RPMI7951 (cell line): ENCODE results near the gene XRCC4. TPM values are rescaled to one million over a fixed set of nuclear protein-coding genes. Genes with fewer than 3 reads are reported as not detected.
"Not testable (repeated sequence)": the region's sequence is repeated elsewhere in the genome, so short reads cannot be mapped to it uniquely, and the experiment has no call there.

Source experiments
- DNase-seq: peaks from one replicate; pipeline ENCODE4 v3.0.0-alpha.2; 2012; ENCODE audit warnings: low read depth
- total RNA-seq: library from RNA; depleted of rRNA; stranded (reverse); fragments of >200 nt; shearing (Covaris generic); gene quantifications from 2 replicates; pipeline ENCODE4 v1.2.3, GENCODE V29; 2014

The XRCC4 gene
- total RNA-seq, 1 experiment from 2014 or later, result 30.9 TPM

DNA sequence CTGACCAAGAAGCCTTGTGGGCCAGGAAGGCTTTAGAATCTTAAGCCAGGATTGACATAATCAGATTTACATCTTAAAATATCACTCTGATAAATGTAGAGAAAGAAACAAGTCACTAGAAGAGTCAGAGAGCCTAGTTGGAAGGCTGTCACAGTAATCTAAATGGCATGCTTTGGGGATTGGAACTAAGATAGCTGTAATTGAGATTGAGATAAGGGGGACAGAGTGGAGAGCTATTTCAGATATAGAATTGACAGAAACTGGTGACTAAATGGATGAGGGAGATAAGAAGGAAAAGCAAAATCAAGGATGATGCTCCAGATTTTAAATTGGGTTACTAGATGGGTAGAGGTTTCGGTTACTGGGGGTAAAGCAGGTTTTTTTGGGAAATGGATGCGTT is 100.5 kb downstream of the XRCC4 start:
- DNase-seq, result no peak

DNA sequence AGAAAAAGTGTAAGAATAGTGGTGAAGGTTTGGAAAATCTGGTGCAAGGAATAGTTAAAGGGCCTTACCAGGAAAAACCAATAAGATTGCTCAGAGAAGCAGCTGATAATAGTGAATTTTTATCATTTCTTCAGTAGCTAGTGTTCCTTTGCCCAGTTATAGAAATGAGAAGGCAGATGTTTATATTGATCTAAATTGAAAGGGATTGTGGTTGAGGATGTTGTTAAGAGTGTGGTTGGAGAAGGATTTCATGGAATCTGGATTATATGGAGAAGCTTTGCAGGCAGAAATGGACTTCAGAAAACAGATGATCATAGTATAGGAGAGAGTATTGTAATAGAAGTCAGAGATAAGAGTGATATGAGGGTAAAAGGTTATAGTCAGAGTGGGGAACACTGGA is 102.6 kb downstream of the XRCC4 start:
- DNase-seq, result no peak

DNA sequence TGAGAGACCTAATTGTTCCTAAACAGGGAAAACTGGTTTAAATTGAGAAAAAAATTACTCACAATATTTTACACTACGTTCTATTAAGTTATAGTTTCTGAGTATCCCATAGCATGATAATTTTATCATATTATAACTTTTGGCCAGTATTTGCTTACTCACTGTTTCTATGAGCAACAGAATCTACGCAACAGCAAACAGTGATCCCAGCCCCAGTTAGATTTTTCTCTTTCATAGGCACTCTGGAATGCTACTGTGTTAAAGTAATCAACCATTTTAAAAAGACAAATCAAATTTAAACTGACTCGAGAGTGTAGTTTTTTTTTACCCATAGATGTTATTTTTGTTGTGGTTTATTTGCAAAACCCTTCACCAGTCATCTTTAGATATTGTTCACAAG is 107.2 kb downstream of the XRCC4 start:
- no peak for DNase-seq

GRCh38 chr5:83192947-83193346 is 115.6 kb downstream of the XRCC4 start:
- DNase-seq, result no peak

GRCh38 chr5:83197326-83197967 is 120.1 kb downstream of the XRCC4 start:
- no peak for DNase-seq

- no peak for DNase-seq
Measured at GRCh38 chr5:83199126-83199525, 121.8 kb downstream of the XRCC4 start.

- DNase-seq, result no peak
Measured at GRCh38 chr5:83204651-83205050, 127.3 kb downstream of the XRCC4 start.

- DNase-seq, result no peak
Measured at GRCh38 chr5:83209963-83210362, 132.6 kb downstream of the XRCC4 start.

DNA sequence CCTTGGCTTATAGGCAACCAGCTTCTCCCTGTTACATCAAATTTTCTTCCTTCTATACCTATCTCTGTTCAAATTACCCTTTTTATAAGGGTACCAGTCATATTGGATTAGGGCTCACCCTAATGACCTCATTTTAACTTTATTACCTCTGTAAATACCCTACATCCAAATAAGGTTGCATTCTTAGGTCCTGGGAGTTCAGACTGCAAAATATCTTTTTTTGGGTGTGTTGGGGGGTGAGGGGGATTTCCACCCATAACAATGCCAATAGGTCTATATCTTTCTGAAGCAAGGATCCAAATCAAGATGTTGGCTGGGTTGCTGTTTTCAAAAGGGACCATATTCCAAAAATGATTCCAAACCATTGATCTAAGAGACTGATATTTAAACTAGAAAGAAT is 141.7 kb downstream of the XRCC4 start:
- DNase-seq, result no peak

- no peak for DNase-seq
Measured at GRCh38 chr5:83219495-83219894, 142.1 kb downstream of the XRCC4 start.

GRCh38 chr5:83220331-83220730 is 143.0 kb downstream of the XRCC4 start:
- peak; percentile 6 for DNase-seq

DNA sequence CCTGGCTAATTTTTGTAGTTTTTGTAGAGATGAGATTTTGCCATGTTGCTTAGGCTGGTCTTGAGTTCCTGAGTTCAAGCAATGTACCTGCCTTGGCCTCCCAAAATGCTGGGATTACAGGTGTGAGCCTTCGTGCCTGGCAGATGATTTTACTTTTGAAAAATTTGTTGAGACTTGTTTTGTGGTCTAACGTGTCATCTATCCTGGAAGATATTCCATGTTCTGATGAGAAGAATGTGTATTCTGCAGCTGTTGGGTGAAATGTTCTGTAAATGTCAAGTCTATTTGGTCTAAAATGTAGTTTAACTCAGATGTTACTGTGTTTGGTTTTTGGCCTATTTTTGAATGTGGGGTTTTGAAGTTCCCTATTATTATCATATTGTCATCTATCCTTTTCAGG is 145.6 kb downstream of the XRCC4 start:
- DNase-seq, result no peak

DNA sequence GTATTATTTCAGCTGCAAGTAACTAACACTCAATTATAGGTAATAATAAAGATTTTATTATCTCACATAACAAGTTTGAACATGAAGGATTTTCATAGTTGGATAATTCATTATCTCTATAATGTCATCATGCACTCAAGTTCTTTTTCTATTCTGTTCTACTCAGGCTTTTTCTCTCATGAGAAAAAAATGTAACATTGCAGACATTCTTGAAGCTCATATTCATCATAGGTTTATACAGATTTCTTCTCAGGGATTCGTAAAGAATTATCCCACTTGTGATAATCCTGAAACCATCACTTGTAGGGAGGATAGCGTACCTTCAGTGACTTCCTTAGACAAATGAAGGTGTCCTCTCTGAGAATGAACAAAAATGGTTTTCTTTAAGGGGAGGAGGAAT is 150.3 kb downstream of the XRCC4 start:
- DNase-seq, result no peak

DNA sequence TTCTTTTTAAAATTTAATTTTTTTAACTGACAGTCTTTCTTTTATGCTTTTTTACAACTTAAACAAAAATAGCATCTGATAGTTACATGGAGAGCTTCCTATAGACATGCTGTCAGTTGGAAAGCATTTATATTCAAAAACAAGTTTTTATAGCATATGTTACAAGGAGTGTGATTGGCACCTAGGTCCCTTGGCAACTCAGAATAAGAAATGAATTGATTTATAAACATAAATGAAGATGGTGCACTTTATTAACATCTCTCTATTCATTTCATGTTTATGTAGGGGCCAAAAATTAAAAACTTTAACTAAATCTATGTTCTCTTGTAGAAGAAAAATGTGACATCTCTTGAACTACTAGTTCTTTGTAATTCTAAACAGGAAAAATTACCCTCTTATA is 153.2 kb downstream of the XRCC4 start:
- no peak for DNase-seq

DNA sequence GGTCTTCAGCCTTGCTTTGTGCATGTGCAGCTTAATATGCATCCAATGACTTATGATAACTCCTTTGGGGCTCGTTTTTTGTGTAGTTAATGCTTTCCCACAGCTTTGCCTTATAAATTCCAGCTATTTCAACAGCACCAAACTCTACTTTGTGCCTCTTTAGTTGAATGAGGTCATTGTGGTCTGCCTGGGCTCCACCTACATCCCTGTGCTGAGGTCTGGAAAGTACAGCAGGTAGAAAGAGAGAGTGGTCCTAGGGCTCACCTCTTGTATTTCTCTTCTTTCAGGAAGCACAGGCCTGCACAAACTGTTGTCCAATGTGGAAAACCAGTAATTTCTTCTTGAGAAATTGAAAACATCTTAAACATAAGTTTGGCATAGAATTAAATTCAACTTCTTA is 167.2 kb downstream of the XRCC4 start:
- DNase-seq, result no peak

GRCh38 chr5:83245037-83245436 is 167.7 kb downstream of the XRCC4 start:
- no peak for DNase-seq

GRCh38 chr5:83246071-83246470 is 168.7 kb downstream of the XRCC4 start:
- no peak for DNase-seq

DNA sequence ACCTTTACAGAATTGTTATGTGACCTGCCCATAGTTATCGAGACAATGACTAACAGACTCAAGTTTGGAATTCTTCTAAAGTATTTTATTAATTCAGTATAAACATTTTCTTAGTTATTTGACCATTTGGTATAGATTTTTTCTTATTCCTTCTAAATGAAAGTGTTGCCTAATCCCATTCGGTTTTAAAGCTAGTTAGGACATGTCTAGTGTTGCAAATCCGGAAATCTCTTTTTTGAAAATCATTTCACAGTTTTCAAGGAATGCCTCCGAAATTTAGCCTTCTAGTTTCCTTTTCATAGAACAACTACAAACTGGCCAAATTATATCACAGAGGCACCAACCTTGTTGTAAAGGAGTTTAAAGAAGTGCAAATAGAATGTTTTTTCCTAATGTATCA is 171.8 kb downstream of the XRCC4 start:
- no peak for DNase-seq

DNA sequence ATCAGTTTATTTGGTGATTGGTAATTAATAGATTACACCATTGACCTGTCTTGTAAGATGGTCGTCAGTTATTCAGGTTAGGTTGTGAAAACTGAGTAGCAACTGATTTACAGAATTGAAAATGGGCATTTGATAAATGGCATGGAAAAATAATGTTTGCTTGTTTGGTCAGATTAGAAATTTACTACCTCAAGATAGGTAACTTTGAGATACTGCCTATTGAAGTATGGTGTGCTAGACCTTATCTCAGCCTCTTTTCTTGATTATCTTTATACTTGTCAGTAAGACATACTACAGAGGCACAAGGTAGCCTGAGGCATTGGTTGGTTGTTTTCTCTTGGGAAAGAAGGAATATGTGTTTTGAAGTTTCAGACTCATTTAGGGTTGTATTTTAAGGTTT is 174.5 kb downstream of the XRCC4 start:
- DNase-seq, result no peak

- DNase-seq, result no peak
Measured at GRCh38 chr5:83253720-83254119, 176.4 kb downstream of the XRCC4 start.

GRCh38 chr5:83255268-83255667 is 177.9 kb downstream of the XRCC4 start:
- peak; percentile 45 for DNase-seq

DNA sequence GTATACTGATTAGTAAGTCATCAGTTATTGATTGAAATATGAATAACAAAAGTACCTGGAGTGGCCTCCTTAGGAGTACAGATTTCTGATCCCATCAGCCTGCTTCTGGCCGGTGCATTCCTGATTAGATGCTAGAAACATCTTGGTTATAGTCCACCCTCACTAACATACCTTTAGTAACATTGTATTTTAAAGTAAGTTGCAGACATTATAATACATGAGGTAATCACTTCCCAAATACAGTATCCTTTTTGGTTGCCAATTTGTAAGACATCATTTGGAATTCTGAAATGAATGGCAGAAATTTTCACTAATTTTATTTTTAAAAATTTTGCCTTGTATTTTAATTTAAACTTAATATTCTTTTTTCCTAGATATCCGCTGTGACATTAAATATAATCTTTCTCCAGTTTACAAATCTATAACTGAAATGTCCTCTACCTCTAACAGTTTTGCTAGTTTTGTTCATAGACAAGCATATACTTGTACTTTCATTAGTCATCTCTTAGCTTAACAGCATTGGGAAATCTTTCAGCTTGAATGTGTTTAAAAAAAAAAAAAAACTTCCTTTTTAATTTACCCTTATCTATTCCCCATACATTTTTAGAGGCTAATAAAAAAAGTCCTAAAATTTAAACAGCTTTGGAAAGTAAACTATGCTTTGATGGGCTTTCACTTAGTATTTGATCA is 178.9 kb downstream of the XRCC4 start:
- DNase-seq, result no peak

GRCh38 chr5:83257684-83258083 is 180.3 kb downstream of the XRCC4 start:
- DNase-seq, result not testable (repeated sequence)

DNA sequence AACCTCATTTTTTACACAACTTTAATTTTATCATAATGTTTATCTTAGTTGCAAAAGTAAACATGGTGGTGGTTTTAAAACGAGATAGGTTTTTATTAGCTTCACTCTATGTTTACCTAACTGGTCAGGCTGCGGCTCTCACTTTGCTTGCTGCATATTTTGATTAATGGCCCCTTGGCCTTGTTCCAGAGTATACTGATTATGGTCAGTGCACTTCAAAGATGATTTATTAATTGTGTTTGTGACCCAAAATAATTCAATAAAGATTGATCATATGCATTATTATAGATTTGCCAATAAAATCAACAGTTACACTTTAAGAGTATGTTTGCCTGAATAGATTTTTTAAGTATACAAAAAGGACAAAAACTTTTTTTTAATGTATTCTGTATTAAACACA is 188.0 kb downstream of the XRCC4 start:
- DNase-seq, result no peak
